ENCODE measurements around the gene ZBTB8A. TPM values are rescaled to one million over a fixed set of nuclear protein-coding genes. Genes with fewer than 3 reads are reported as not detected.
"Not testable (repeated sequence)": the region's sequence is repeated elsewhere in the genome, so short reads cannot be mapped to it uniquely, and the experiment has no call there.

Gene ZBTB8A
- total RNA-seq, 1 donor from 2014 or later, result 0.11 TPM

DNA sequence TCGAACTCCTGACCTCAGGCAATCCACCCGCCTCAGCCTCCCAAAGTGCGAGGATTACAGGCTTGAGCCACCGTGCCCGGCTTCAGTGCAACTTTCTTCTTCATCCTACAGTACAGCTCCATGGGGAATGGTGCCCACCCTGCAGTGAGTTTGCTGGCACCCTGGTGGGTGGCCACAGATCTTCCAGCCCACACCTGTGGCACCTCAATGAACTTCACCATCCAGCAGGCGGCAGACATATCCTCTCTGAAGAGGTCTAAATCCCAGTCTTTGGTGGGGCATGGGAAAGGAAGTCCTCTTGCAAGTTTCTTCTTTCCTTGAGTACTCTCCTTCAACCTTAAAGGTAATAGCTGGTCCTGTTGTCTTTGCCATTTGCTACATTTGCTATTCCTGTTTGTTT lies 18.1 kb upstream of the ZBTB8A start:
- ATAC-seq (ENCODE audit: low read depth) (no peak), DNase-seq (no peak)
- no peak for TF ChIP-seq CTCF (IDR thresholded peaks at IDR 0.05)
- no peaks in the 10 kb centered on the region for H3K36me3 Mint-ChIP-seq (ENCODE audit: low read depth)
- H3K4me1 Mint-ChIP-seq, result peaks cover 5% of the 10 kb centered on the region
- H3K4me3 Mint-ChIP-seq, result peak overlapping the region; percentile 82
- H3K27me3 Mint-ChIP-seq, result no peaks in the 10 kb centered on the region
- intact Hi-C loops (cut with micrococcal nuclease), result loop anchor here (2.0 kb wide), 2 partner anchors 130 to 566 kb away; partner anchors contain the start of genes RBBP4 and ZBTB8OS
- H3K9me3 Mint-ChIP-seq, result no peaks in the 10 kb centered on the region
- CTCF ChIA-PET, result interaction anchor here (0.6 to 2.9 kb wide), 8 partner anchors 9 to 680 kb away, joined by 3 to 41 read pairs (median 4); no protein-coding TSS in a partner anchor
- POLR2A ChIA-PET, result interaction anchor here (0.6 to 1.7 kb wide), 9 partner anchors 92 to 786 kb away, joined by 3 to 17 read pairs (median 4); partner anchors contain the start of genes RBBP4 and ZBTB8OS
- no peak overlapping the region for H3K27ac Mint-ChIP-seq

- Mint-ChIP-seq H3K27ac (no peak overlapping the region), H3K4me1 (peaks cover 5% of the 10 kb centered on the region), H3K36me3 (ENCODE audit: low read depth) (no peaks in the 10 kb centered on the region), H3K4me3 (no peak overlapping the region), H3K27me3 (peaks cover 2% of the 10 kb centered on the region), H3K9me3 (no peaks in the 10 kb centered on the region)
- POLR2A ChIA-PET, result no interaction called here
- DNase-seq (no peak), ATAC-seq (ENCODE audit: low read depth) (no peak)
- intact Hi-C loops (cut with micrococcal nuclease), result no loop called here
- no peak for TF ChIP-seq CTCF (IDR thresholded peaks at IDR 0.05)
- CTCF ChIA-PET, result no interaction called here
These were observed 14.2 kb upstream of the ZBTB8A start for GRCh38 chr1:32525053-32525452.

DNA sequence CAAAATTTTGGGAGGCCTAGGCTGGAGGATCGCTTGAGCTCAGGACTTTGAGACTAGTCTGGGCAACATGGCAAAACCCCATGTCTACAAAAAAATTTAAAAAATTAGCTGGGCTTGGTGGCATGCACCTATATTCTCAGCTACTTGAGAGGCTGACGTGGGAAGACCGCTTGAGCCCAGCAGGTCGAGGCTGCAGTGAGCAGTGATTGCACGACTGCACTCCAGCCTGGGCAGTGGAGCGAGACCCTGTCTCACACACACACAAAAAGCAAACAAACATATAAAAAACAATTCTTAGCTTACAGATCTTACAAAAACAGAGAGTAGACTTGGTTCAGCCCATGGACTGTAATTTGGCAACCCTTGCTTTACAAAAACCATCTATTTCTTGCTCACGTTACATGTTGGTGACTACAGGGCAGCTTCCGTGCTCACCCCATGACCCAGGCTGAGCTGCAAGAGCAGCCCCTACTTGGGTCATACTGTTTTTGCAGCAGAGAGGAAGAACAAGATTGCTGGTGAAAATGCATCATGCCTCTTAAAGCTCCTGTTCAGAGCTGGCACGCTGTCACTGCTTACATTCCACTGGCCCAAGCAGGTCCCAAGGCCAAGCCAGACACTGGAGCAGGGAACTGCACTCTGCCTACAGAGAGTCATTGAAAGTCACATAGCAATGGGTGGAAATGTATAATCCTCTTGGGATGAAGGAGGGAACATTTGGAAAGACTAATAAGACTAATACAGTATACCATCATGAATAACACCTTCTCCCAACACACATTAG lies 13.4 kb upstream of the ZBTB8A start:
- no peak overlapping the region for H3K4me3 Mint-ChIP-seq
- no peaks in the 10 kb centered on the region for H3K36me3 Mint-ChIP-seq (ENCODE audit: low read depth)
- DNase-seq, result no peak
- intact Hi-C loops (cut with micrococcal nuclease), result no loop called here
- no peak for ATAC-seq (ENCODE audit: low read depth)
- H3K4me1 Mint-ChIP-seq, result peaks cover 3% of the 10 kb centered on the region
- no peak for TF ChIP-seq CTCF (IDR thresholded peaks at IDR 0.05)
- peaks cover 2% of the 10 kb centered on the region for H3K27me3 Mint-ChIP-seq
- no peaks in the 10 kb centered on the region for H3K9me3 Mint-ChIP-seq
- ChIA-PET CTCF (no interaction called here), POLR2A (no interaction called here)
- no peak overlapping the region for H3K27ac Mint-ChIP-seq

DNA sequence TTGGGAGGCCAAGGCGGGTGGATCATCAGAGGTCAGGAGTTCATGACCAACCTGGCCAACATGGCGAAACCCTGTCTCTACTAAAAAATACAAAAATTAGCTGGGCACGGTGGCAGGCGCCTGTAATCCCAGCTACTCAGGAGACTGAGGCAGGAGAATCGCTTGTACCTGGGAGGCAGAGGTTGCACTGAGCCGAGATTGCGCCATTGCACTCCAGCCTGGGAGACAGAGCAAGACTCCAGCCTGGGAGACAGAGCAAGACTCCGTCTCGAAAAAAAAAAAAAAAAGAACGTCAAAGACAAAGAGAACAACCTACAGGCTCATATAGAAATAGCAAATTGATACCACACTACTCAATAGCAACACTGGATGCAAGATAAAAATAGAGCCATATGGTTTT lies 10.7 kb upstream of the ZBTB8A start:
- POLR2A ChIA-PET; H3K27ac Mint-ChIP-seq; H3K36me3 Mint-ChIP-seq (ENCODE audit: low read depth); H3K4me3 Mint-ChIP-seq; H3K4me1 Mint-ChIP-seq; H3K9me3 Mint-ChIP-seq; CTCF ChIA-PET; DNase-seq; intact Hi-C loops (cut with micrococcal nuclease); H3K27me3 Mint-ChIP-seq; ATAC-seq (ENCODE audit: low read depth): not testable (repeated sequence)

GRCh38 chr1:32533792-32534327 lies 5.4 kb upstream of the ZBTB8A start:
- H3K36me3 Mint-ChIP-seq (ENCODE audit: low read depth), result no peaks in the 10 kb centered on the region
- H3K4me1 Mint-ChIP-seq, result peaks cover 12% of the 10 kb centered on the region

More at GRCh38 chr1:32533792-32534327, 5.4 kb upstream of the ZBTB8A start:
- DNase-seq (no peak), ATAC-seq (ENCODE audit: low read depth) (no peak)
- intact Hi-C loops (cut with micrococcal nuclease), result no loop called here
- ChIA-PET POLR2A (no interaction called here), CTCF (no interaction called here)
- no peaks in the 10 kb centered on the region for H3K9me3 Mint-ChIP-seq
- no peak overlapping the region for H3K27ac Mint-ChIP-seq
- no peak overlapping the region for H3K4me3 Mint-ChIP-seq
- TF ChIP-seq CTCF (IDR thresholded peaks at IDR 0.05), result no peak
- H3K27me3 Mint-ChIP-seq, result peaks cover 20% of the 10 kb centered on the region
